ENCODE results near the gene AK4. TPM values are rescaled to one million over a fixed set of nuclear protein-coding genes. Genes with fewer than 3 reads are reported as not detected.
A peak's percentile ranks its signal among the peaks of the same experiment; 100 is the strongest.

Gene AK4
- total RNA-seq, 1 donor from 2014 or later, result 4.6 TPM

- Histone ChIP-seq H3K36me3 (no peaks in the 10 kb centered on the region), H3K27ac (no peak overlapping the region), H3K4me3 (no peak overlapping the region), H3K4me1 (peaks cover 9% of the 10 kb centered on the region), H3K27me3 (no peaks in the 10 kb centered on the region), H3K9me3 (no peaks in the 10 kb centered on the region)
- peak; percentile 57 for ATAC-seq
- intact Hi-C loops (cut with DNase I), result no loop called here
- TF ChIP-seq, protein P1, sequence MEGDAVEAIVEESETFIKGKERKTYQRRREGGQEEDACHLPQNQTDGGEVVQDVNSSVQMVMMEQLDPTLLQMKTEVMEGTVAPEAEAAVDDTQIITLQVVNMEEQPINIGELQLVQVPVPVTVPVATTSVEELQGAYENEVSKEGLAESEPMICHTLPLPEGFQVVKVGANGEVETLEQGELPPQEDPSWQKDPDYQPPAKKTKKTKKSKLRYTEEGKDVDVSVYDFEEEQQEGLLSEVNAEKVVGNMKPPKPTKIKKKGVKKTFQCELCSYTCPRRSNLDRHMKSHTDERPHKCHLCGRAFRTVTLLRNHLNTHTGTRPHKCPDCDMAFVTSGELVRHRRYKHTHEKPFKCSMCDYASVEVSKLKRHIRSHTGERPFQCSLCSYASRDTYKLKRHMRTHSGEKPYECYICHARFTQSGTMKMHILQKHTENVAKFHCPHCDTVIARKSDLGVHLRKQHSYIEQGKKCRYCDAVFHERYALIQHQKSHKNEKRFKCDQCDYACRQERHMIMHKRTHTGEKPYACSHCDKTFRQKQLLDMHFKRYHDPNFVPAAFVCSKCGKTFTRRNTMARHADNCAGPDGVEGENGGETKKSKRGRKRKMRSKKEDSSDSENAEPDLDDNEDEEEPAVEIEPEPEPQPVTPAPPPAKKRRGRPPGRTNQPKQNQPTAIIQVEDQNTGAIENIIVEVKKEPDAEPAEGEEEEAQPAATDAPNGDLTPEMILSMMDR (IDR thresholded peaks at IDR 0.05), result no peak
- no peak for DNase-seq
These were observed 28.6 kb downstream of the AK4 start for GRCh38 chr1:65176591-65176990.

DNA sequence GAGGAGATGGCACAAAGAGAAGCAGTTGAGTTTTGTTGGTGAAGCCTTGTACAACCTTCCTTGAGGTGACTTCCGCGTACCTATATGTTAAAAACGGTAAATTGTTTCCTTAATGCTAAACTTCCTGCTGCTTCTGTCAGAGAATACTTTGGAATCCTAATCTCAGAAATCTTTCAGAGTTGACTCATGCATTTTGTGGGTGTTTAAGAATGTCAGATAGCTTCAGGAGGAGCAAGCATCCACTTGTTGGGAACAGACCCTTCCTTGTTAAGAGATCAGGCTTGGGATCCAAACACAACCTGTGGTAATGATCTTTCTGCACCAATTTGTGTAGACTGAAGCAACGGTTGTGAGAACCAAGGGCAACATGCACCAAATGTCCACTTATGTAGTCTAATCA is 29.5 kb downstream of the AK4 start:
- TF ChIP-seq, protein P1 (IDR thresholded peaks at IDR 0.05), result no peak
- Histone ChIP-seq H3K27me3 (no peaks in the 10 kb centered on the region), H3K27ac (no peak overlapping the region), H3K4me1 (peaks cover 9% of the 10 kb centered on the region), H3K36me3 (no peaks in the 10 kb centered on the region), H3K9me3 (no peaks in the 10 kb centered on the region), H3K4me3 (no peak overlapping the region)
- no peak for DNase-seq
- intact Hi-C loops (cut with DNase I), result no loop called here
- no peak for ATAC-seq

DNA sequence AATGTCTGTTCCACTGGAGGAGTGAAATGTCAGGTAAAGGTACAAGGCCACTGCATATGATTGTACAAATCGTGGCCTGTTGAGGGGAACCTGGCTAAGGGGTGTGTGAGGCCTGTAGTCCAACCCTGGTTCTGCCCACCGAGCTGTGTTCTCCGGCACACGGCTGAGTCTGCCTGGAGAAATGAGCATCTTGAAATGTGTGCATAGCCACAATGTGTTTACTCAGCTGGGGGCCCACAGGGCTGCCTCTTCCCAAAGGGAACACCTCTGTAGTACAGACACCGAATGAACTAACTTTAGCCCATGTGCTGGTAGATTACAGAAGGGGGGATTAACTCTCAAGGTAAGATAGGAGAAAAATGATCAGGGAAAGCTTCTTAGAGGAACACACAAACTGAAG is 30.2 kb downstream of the AK4 start:
- no peaks in the 10 kb centered on the region for H3K27me3 ChIP-seq
- H3K27ac ChIP-seq, result no peak overlapping the region
- ATAC-seq (no peak), DNase-seq (no peak)
- TF ChIP-seq, protein P1 (IDR thresholded peaks at IDR 0.05), result no peak
- H3K9me3 ChIP-seq, result no peaks in the 10 kb centered on the region
- H3K4me3 ChIP-seq, result no peak overlapping the region
- H3K36me3 ChIP-seq, result no peaks in the 10 kb centered on the region
- intact Hi-C loops (cut with DNase I), result no loop called here
- H3K4me1 ChIP-seq, result peaks cover 9% of the 10 kb centered on the region

GRCh38 chr1:65179148-65179547 is 31.1 kb downstream of the AK4 start:
- no peak overlapping the region for H3K27ac ChIP-seq
- H3K27me3 ChIP-seq, result no peaks in the 10 kb centered on the region
- H3K36me3 ChIP-seq, result no peaks in the 10 kb centered on the region
- intact Hi-C loops (cut with DNase I), result no loop called here
- no peak overlapping the region for H3K4me3 ChIP-seq
- no peak for DNase-seq
- TF ChIP-seq, protein P1 (IDR thresholded peaks at IDR 0.05), result no peak
- peaks cover 4% of the 10 kb centered on the region for H3K4me1 ChIP-seq
- H3K9me3 ChIP-seq, result no peaks in the 10 kb centered on the region
- ATAC-seq, result no peak

DNA sequence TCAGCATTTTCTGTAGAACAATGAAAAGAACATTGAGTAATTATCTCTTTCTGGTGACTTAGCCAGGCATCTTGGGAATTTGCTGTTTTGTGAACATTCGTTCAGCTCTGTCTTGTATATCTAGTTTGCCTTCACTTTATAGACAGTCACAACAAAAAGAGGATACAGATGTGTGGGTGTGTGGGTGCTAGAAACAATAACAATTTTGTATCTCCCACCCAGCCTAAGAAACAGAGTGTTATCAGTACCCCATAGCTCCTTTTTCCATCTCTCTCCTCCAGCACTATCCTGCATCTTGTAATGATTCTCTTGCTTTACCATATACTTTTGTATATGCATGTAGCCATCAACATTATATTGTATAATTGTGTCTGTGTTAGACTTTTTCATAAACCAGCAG is 33.0 kb downstream of the AK4 start:
- no peaks in the 10 kb centered on the region for H3K36me3 ChIP-seq

More for the DNA sequence above, 33.0 kb downstream of the AK4 start:
- H3K9me3 ChIP-seq, result no peaks in the 10 kb centered on the region
- H3K4me1 ChIP-seq, result no peaks in the 10 kb centered on the region
- TF ChIP-seq, protein P1 (IDR thresholded peaks at IDR 0.05), result no peak
- intact Hi-C loops (cut with DNase I), result no loop called here
- DNase-seq (no peak), ATAC-seq (no peak)
- H3K27ac ChIP-seq, result no peak overlapping the region
- H3K4me3 ChIP-seq, result no peak overlapping the region
- H3K27me3 ChIP-seq, result no peaks in the 10 kb centered on the region

Data from upper lobe of right lung (tissue), 1 donor.